B cell (primary cell): Measurements from ENCODE around the gene SLC35G6. TPM values are rescaled to one million over a fixed set of nuclear protein-coding genes. Genes with fewer than 3 reads are reported as not detected.
A peak's percentile ranks its signal among the peaks of the same experiment; 100 is the strongest.
"Not testable (repeated sequence)": the region's sequence is repeated elsewhere in the genome, so short reads cannot be mapped to it uniquely, and the experiment has no call there.

Experiments used
- ATAC-seq: fragments of 200-7000 bp; cut with Tn5 transposase; one replicate; pipeline ENCODE4 v1.10.0; 2021; ENCODE audit warnings: low read depth, mild to moderate bottlenecking, moderate number of reproducible peaks, moderate library complexity
- CTCF ChIA-PET: fragments of 350-600 bp; sonication (Branson Sonifier 250); formaldehyde crosslinking; loops from one replicate; lab custom pipeline; 2021; ENCODE audit warnings: antibody characterized with exemption, inconsistent platforms; lab: Charles Lee
- POLR2A ChIA-PET: fragments of 350-600 bp; sonication (Branson Sonifier 250); formaldehyde crosslinking; loops from one replicate; lab custom pipeline; 2021; ENCODE audit warnings: antibody characterized with exemption; lab: Charles Lee
- DNase-seq: peaks from one replicate; pipeline ENCODE4 v3.0.0; 2013
- H2AFZ ChIP-seq: 2 replicates; pipeline ENCODE4 v1.6.1; 2012; ENCODE audit warnings: mild to moderate bottlenecking, low read depth, low read length; ENCODE audit not compliant: insufficient read depth, poor library complexity, severe bottlenecking
- H3K27ac ChIP-seq, 2 donors: 1 replicate in 1 of 2; 2 replicates in 1 of 2; pipeline ENCODE4 v1.5.1; 2012 to 2013; ENCODE audit warnings: low read length in 2 of 2, mild to moderate bottlenecking in 2 of 2, moderate library complexity in 1 of 2
- H3K27me3 ChIP-seq, 4 experiments: fragments of 200-600 bp in 1 of 4; sonication (generic) in 1 of 4; replicated peaks in 1 of 4; 1 replicate in 2 of 4; 2 replicates in 2 of 4; pipeline versions ENCODE4 v1.6.1 to v1.7.0; 2013 to 2016; ENCODE audit warnings: low read length in 3 of 4, mild to moderate bottlenecking in 2 of 4, mixed read lengths in 1 of 4, moderate library complexity in 1 of 4; ENCODE audit not compliant: insufficient read depth in 4 of 4, control insufficient read depth in 3 of 4; ENCODE audit errors: control extremely low read depth in 1 of 4
- H3K36me3 ChIP-seq, 2 experiments: replicated peaks in 1 of 2; 1 replicate in 1 of 2; 2 replicates in 1 of 2; pipeline versions ENCODE4 v1.6.1 to v1.7.1; 2013; ENCODE audit warnings: low read length in 1 of 2; ENCODE audit not compliant: insufficient read depth in 2 of 2, control insufficient read depth in 1 of 2; ENCODE audit errors: control extremely low read depth in 1 of 2, extremely low read depth in 1 of 2
- H3K4me1 ChIP-seq, 2 donors: fragments of 200-600 bp in 1 of 2; sonication (generic) in 1 of 2; 1 replicate in 1 of 2; 2 replicates in 1 of 2; pipeline versions ENCODE4 v1.5.1 to v1.6.1; 2013 to 2017; ENCODE audit warnings: low read length in 2 of 2; ENCODE audit not compliant: control insufficient read depth in 2 of 2, insufficient read depth in 2 of 2
- H3K4me2 ChIP-seq: replicated peaks from 2 replicates; pipeline ENCODE3; 2012; ENCODE audit warnings: mild to moderate bottlenecking, low read depth, low read length; ENCODE audit not compliant: poor library complexity, severe bottlenecking
- H3K4me3 ChIP-seq, 5 experiments: fragments of 200-600 bp in 1 of 5; sonication (generic) in 1 of 5; 1 replicate in 3 of 5; 2 replicates in 2 of 5; pipeline versions ENCODE4 v1.5.1 to v1.7.0; 2011 to 2016; ENCODE audit warnings: low read length in 4 of 5, mild to moderate bottlenecking in 4 of 5, low read depth in 2 of 5, control low read depth in 1 of 5, moderate library complexity in 1 of 5; ENCODE audit not compliant: insufficient read depth in 1 of 5; ENCODE audit errors: control extremely low read depth in 1 of 5, extremely low read depth in 1 of 5
- H3K79me2 ChIP-seq: fragments of 200-600 bp; sonication (generic); one replicate; pipeline ENCODE4 v1.6.0; 2016; ENCODE audit warnings: low read length; ENCODE audit not compliant: control insufficient read depth, insufficient read depth
- H3K9ac ChIP-seq: fragments of 200-600 bp; sonication (generic); 2 replicates; pipeline ENCODE4 v1.6.1; 2017; ENCODE audit warnings: mild to moderate bottlenecking, low read length, moderate library complexity
- H3K9me3 ChIP-seq, 3 donors: one replicate each; pipeline versions ENCODE4 v1.6.1 to v1.7.1; 2013; ENCODE audit warnings: low read length in 2 of 3; ENCODE audit not compliant: control insufficient read depth in 2 of 3, insufficient read depth in 1 of 3; ENCODE audit errors: control extremely low read depth in 1 of 3
- H4K20me1 ChIP-seq: 2 replicates; pipeline ENCODE4 v1.6.0; 2012; ENCODE audit warnings: mild to moderate bottlenecking, low read length; ENCODE audit not compliant: insufficient read depth, control insufficient read depth, poor library complexity, severe bottlenecking
- H3K27ac Mint-ChIP-seq: one replicate; pipeline ENCODE4 v1.8.0; 2021; ENCODE audit warnings: mixed read lengths
- H3K27me3 Mint-ChIP-seq: one replicate; pipeline ENCODE4 v1.8.0; 2021; ENCODE audit warnings: mixed read lengths
- H3K4me1 Mint-ChIP-seq: one replicate; pipeline ENCODE4 v1.8.0; 2021; ENCODE audit warnings: mixed read lengths
- H3K4me3 Mint-ChIP-seq: one replicate; pipeline ENCODE4 v1.8.0; 2021; ENCODE audit warnings: mixed read lengths
- H3K9me3 Mint-ChIP-seq: one replicate; pipeline ENCODE4 v1.8.0; 2022; ENCODE audit warnings: mixed read lengths; ENCODE audit not compliant: insufficient read depth
- EZH2 ChIP-seq: IDR thresholded peaks from 2 replicates; pipeline ENCODE4 v1.6.1; 2012; ENCODE audit warnings: borderline replicate concordance, low read depth, mild to moderate bottlenecking, moderate library complexity, low read length; ENCODE audit not compliant: insufficient read depth, poor library complexity, severe bottlenecking
- WGBS: methylation state at CpG from one replicate; pipeline ENCODE4 v1.1.5; 2013; ENCODE audit warnings: missing lambda C conversion rate; ENCODE audit not compliant: insufficient coverage; 5-methylcytosine and 5-hydroxymethylcytosine counted together
- intact Hi-C: fragments of 100-400 bp; cut with micrococcal nuclease; formaldehyde crosslinking; loops from one replicate; pipeline ENCODE4 v1.10.0; 2022
- polyA minus RNA-seq: library from RNA; depleted of rRNA, polyadenylated mRNA; stranded (reverse); fragments of >200 nt; gene quantifications from 2 replicates; pipeline ENCODE4 v1.2.3, GENCODE V29; 2012
- polyA plus RNA-seq: library from polyadenylated mRNA; depleted of rRNA; stranded (reverse); fragments of >200 nt; gene quantifications from 2 replicates; pipeline ENCODE4 v1.2.3, GENCODE V29; 2012
- total RNA-seq, 2 donors: library from RNA; stranded (reverse); fragments of 120-200 nt in 1 of 2; gene quantifications; 1 replicate in 1 of 2; 2 replicates in 1 of 2; pipeline versions ENCODE4 v1.2.3 to v1.2.4, GENCODE V29; 2013 to 2022
- TF ChIP-seq, protein P1 (sequence below): fragments of 200-600 bp; IDR thresholded peaks from one replicate; pipeline ENCODE4 v1.8.0; 2022; ENCODE audit warnings: antibody characterized with exemption, mild to moderate bottlenecking

The SLC35G6 gene
- total RNA-seq, result 0.30 TPM in 1 of 2 replicates, not detected in the other
- not detected for total RNA-seq (2013)
- polyA plus RNA-seq, result 0.04 TPM in 1 of 2 replicates, not detected in the other
- not detected in 2 replicates for polyA minus RNA-seq

- no CpG with 5 or more reads among the region's 4 CpGs for WGBS
- Mint-ChIP-seq H3K4me3 (peak within 1 kb of the TSS; percentile 97), H3K4me1 (peaks cover 72% of the 10 kb centered on the region), H3K27ac (peak within 1 kb of the TSS; percentile 96)
- H4K20me1 ChIP-seq, result peaks cover 39% of the 10 kb centered on the region
- ChIA-PET CTCF (interaction anchor here (0.6 to 2.3 kb wide), 2 partner anchors 25 to 44 kb away, joined by 3 to 15 read pairs; no protein-coding TSS in a partner anchor), POLR2A (interaction anchor here (0.5 to 1.2 kb wide), 5 partner anchors 44 to 263 kb away, joined by 3 to 5 read pairs (median 3); no protein-coding TSS in a partner anchor)
- DNase-seq, H3K9me3 Mint-ChIP-seq, intact Hi-C loops, H3K27me3 Mint-ChIP-seq, ATAC-seq, H3K36me3 ChIP-seq, H3K27me3 ChIP-seq, H3K9me3 ChIP-seq, H3K9ac ChIP-seq: not testable (repeated sequence)
- peak within 1 kb of the TSS; percentile 91 for H2AFZ ChIP-seq
- H3K27ac ChIP-seq, result peak within 1 kb of the TSS; percentile 64 to 95
- peak within 1 kb of the TSS in 2 of 5 experiments; percentile 79 to 88 for H3K4me3 ChIP-seq
- peaks cover 34 to 61% of the 10 kb centered on the region in 2 donors for H3K4me1 ChIP-seq
- peaks cover 92% of the 10 kb centered on the region for H3K79me2 ChIP-seq
- H3K4me2 ChIP-seq, result peak within 1 kb of the TSS; percentile 93
These were observed at the start of gene SLC35G6 for GRCh38 chr17:7481275-7481674. Gene SLC35G6, plus strand, starts transcription at chr17:7481446. Its CDS starts 71 bp downstream, at chr17:7481517.

GRCh38 chr17:7432296-7432695, 49.0 kb upstream of the SLC35G6 start:
- no peaks in the 10 kb centered on the region for H3K9me3 Mint-ChIP-seq
- Histone ChIP-seq H3K9ac (no peak overlapping the region), H3K27ac (no peak overlapping the region), H3K27me3 (no peaks in the 10 kb centered on the region), H3K79me2 (peaks cover 8% of the 10 kb centered on the region), H4K20me1 (peaks cover 13% of the 10 kb centered on the region), H3K4me2 (no peak overlapping the region), H3K4me1 (peaks cover 11 to 16% of the 10 kb centered on the region in 2 donors), H3K9me3 (peaks cover 0 to 13% (median 0%) of the 10 kb centered on the region in 3 donors), H2AFZ (no peak overlapping the region), H3K36me3 (no peaks in the 10 kb centered on the region), H3K4me3 (no peak overlapping the region)
- ChIA-PET POLR2A (interaction anchor here (0.6 kb wide), 1 partner anchor 14 kb away, joined by 6 read pairs; no protein-coding TSS in a partner anchor), CTCF (interaction anchor here (0.6 to 1.4 kb wide), 2 partner anchors 129 to 136 kb away, joined by 3 to 4 read pairs; no protein-coding TSS in a partner anchor)
- no peak for ATAC-seq
- no peak overlapping the region for H3K4me3 Mint-ChIP-seq
- no peaks in the 10 kb centered on the region for H3K27me3 Mint-ChIP-seq
- no peak for DNase-seq
- TF ChIP-seq EZH2, result no peak
- TF ChIP-seq, protein P1, sequence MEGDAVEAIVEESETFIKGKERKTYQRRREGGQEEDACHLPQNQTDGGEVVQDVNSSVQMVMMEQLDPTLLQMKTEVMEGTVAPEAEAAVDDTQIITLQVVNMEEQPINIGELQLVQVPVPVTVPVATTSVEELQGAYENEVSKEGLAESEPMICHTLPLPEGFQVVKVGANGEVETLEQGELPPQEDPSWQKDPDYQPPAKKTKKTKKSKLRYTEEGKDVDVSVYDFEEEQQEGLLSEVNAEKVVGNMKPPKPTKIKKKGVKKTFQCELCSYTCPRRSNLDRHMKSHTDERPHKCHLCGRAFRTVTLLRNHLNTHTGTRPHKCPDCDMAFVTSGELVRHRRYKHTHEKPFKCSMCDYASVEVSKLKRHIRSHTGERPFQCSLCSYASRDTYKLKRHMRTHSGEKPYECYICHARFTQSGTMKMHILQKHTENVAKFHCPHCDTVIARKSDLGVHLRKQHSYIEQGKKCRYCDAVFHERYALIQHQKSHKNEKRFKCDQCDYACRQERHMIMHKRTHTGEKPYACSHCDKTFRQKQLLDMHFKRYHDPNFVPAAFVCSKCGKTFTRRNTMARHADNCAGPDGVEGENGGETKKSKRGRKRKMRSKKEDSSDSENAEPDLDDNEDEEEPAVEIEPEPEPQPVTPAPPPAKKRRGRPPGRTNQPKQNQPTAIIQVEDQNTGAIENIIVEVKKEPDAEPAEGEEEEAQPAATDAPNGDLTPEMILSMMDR, result no peak
- H3K27ac Mint-ChIP-seq, result no peak overlapping the region
- H3K4me1 Mint-ChIP-seq, result peaks cover 17% of the 10 kb centered on the region
- 96% methylated on average over 11 of the region's 11 CpGs for WGBS
- intact Hi-C loops, result no loop called here
